T1000 (cell line): Measurements from ENCODE around the gene GALNTL6.
A peak's percentile ranks its signal among the peaks of the same experiment; 100 is the strongest.
"Not testable (repeated sequence)": the region's sequence is repeated elsewhere in the genome, so short reads cannot be mapped to it uniquely, and the experiment has no call there.

Source experiments
- DNase-seq: peaks from one replicate; lab custom pipeline; 2025; ENCODE audit warnings: mixed read lengths; lab: John Stamatoyannopoulos, UW

Gene GALNTL6

GRCh38 chr4:173019664-173020063, 1206.5 kb downstream of the GALNTL6 start:
- no peak for DNase-seq

GRCh38 chr4:173021746-173022573, 1208.8 kb downstream of the GALNTL6 start:
- DNase-seq: not testable (repeated sequence)

GRCh38 chr4:173024203-173024602, 1211.0 kb downstream of the GALNTL6 start:
- no peak for DNase-seq

- DNase-seq: peak; percentile 36
These were observed 1211.9 kb downstream of the GALNTL6 start for GRCh38 chr4:173025131-173025530.

GRCh38 chr4:173037242-173037641, 1224.0 kb downstream of the GALNTL6 start:
- no peak for DNase-seq

- DNase-seq: no peak
These were observed 1225.1 kb downstream of the GALNTL6 start for GRCh38 chr4:173038192-173038896.

- no peak for DNase-seq
These were observed 1226.7 kb downstream of the GALNTL6 start for GRCh38 chr4:173039617-173040577.

GRCh38 chr4:173041482-173041881, 1228.3 kb downstream of the GALNTL6 start:
- DNase-seq: no peak

- DNase-seq: not testable (repeated sequence)
These were observed 1228.9 kb downstream of the GALNTL6 start for GRCh38 chr4:173042139-173042538.

GRCh38 chr4:173044340-173044739, 1231.1 kb downstream of the GALNTL6 start:
- DNase-seq: no peak

GRCh38 chr4:173045571-173045970, 1232.4 kb downstream of the GALNTL6 start:
- no peak for DNase-seq

- no peak for DNase-seq
These were observed 1232.9 kb downstream of the GALNTL6 start for GRCh38 chr4:173046144-173046543.

GRCh38 chr4:173046818-173047217, 1233.6 kb downstream of the GALNTL6 start:
- no peak for DNase-seq

- no peak for DNase-seq
These were observed 1238.0 kb downstream of the GALNTL6 start for GRCh38 chr4:173051232-173051631.

- DNase-seq: no peak
These were observed 1238.5 kb downstream of the GALNTL6 start for GRCh38 chr4:173051716-173052115.

GRCh38 chr4:173052439-173052838, 1239.2 kb downstream of the GALNTL6 start:
- DNase-seq: no peak

GRCh38 chr4:173056271-173056670, 1243.1 kb downstream of the GALNTL6 start:
- DNase-seq: no peak

- no peak for DNase-seq
These were observed 1243.5 kb downstream of the GALNTL6 start for GRCh38 chr4:173056710-173057109.

GRCh38 chr4:173057442-173057841, 1244.2 kb downstream of the GALNTL6 start:
- DNase-seq: no peak

- DNase-seq: no peak
These were observed 1244.7 kb downstream of the GALNTL6 start for GRCh38 chr4:173057901-173058300.

- no peak for DNase-seq
These were observed 1248.0 kb downstream of the GALNTL6 start for GRCh38 chr4:173061160-173061559.

- no peak for DNase-seq
These were observed 1260.8 kb downstream of the GALNTL6 start for GRCh38 chr4:173073939-173074500.
